T-helper 17 cell (primary cell): ENCODE data around the gene MAGEH1. TPM values are rescaled to one million over a fixed set of nuclear protein-coding genes. Genes with fewer than 3 reads are reported as not detected.
"Not testable (repeated sequence)": the region's sequence is repeated elsewhere in the genome, so short reads cannot be mapped to it uniquely, and the experiment has no call there.

Source experiments
- ATAC-seq: fragments of 150-1000 bp; cut with Tn5 transposase; 2 replicates; pipeline ENCODE4 v1.10.0; 2021; ENCODE audit warnings: mild to moderate bottlenecking, moderate library complexity
- DNase-seq, 3 donors: peaks; one replicate each; pipeline versions ENCODE4 v3.0.0 to v3.0.0-alpha.2; 2020 to 2021
- H3K9me3 ChIP-seq: one replicate; pipeline ENCODE4 v1.7.0; 2013; ENCODE audit warnings: low read length, mild to moderate bottlenecking; ENCODE audit not compliant: control insufficient read depth, poor library complexity, severe bottlenecking
- H3K27ac Mint-ChIP-seq: one replicate; pipeline ENCODE4 v1.8.0; 2022; ENCODE audit warnings: mild to moderate bottlenecking, moderate library complexity, mixed read lengths
- H3K27me3 Mint-ChIP-seq: one replicate; pipeline ENCODE4 v1.8.0; 2022; ENCODE audit warnings: mixed read lengths
- H3K36me3 Mint-ChIP-seq: one replicate; pipeline ENCODE4 v1.8.0; 2022; ENCODE audit warnings: low read depth, mixed read lengths
- H3K4me1 Mint-ChIP-seq: one replicate; pipeline ENCODE4 v1.8.0; 2022; ENCODE audit warnings: mild to moderate bottlenecking, mixed read lengths
- H3K4me3 Mint-ChIP-seq: one replicate; pipeline ENCODE4 v1.8.0; 2022; ENCODE audit warnings: mild to moderate bottlenecking, moderate library complexity, mixed read lengths
- total RNA-seq, 4 donors: library from RNA in 2 of 4; stranded (reverse) in 2 of 4; gene quantifications; one replicate each; pipeline ENCODE4 v1.2.3 and lab custom pipeline; 2022 to 2026

MAGEH1 gene
- total RNA-seq (10 to 100 TPM; 13.1 to 13.5 TPM), total RNA-seq (lab: John Stamatoyannopoulos, UW) (13.0 to 31.5 reads per million in 2 donors)

- H3K9me3 ChIP-seq = no peaks in the 10 kb centered on the region
- Mint-ChIP-seq H3K27ac (peak within 1 kb of the TSS; percentile 95), H3K27me3 (no peaks in the 10 kb centered on the region), H3K36me3 (no peaks in the 10 kb centered on the region), H3K4me1 (peaks cover 15% of the 10 kb centered on the region), H3K4me3 (peak within 1 kb of the TSS; percentile 93)
- DNase-seq (peak; percentile 52 to 68 (median 57)), ATAC-seq (peak; percentile 93)
These were observed at the start of gene MAGEH1 for GRCh38 chrX:55451990-55452832. MAGEH1 (plus strand) TSS chrX:55452127; CDS start chrX:55452375, 248 bp downstream.

- not testable (repeated sequence) for H3K27ac Mint-ChIP-seq, H3K36me3 Mint-ChIP-seq, H3K9me3 ChIP-seq, ATAC-seq, H3K4me1 Mint-ChIP-seq, H3K4me3 Mint-ChIP-seq
- H3K27me3 Mint-ChIP-seq = peaks cover 13% of the 10 kb centered on the region
- peak in 2 of 3 donors; percentile 8 to 10 for DNase-seq
These were observed 24.8 kb upstream of the MAGEH1 start for GRCh38 chrX:55427079-55427478.

GRCh38 chrX:55443468-55443867 lies 8.5 kb upstream of the MAGEH1 start:
- not testable (repeated sequence) for H3K9me3 ChIP-seq, H3K27me3 Mint-ChIP-seq, H3K36me3 Mint-ChIP-seq, H3K27ac Mint-ChIP-seq, ATAC-seq, H3K4me3 Mint-ChIP-seq, H3K4me1 Mint-ChIP-seq, DNase-seq

- H3K4me1 Mint-ChIP-seq = peaks cover 15% of the 10 kb centered on the region
- H3K36me3 Mint-ChIP-seq = no peaks in the 10 kb centered on the region
- no peak overlapping the region for H3K4me3 Mint-ChIP-seq
- H3K27ac Mint-ChIP-seq = no peak overlapping the region
- no peaks in the 10 kb centered on the region for H3K27me3 Mint-ChIP-seq
- H3K9me3 ChIP-seq = no peaks in the 10 kb centered on the region
- ATAC-seq = no peak
- DNase-seq = no peak
These were observed 1.7 kb upstream of the MAGEH1 start for GRCh38 chrX:55450259-55450658.

- DNase-seq = no peak
- H3K27ac Mint-ChIP-seq = no peak overlapping the region
- no peaks in the 10 kb centered on the region for H3K27me3 Mint-ChIP-seq
These were observed 786 bp upstream of the MAGEH1 start for GRCh38 chrX:55451141-55451540.

GRCh38 chrX:55451626-55451989 lies 319 bp upstream of the MAGEH1 start:
- no peaks in the 10 kb centered on the region for H3K9me3 ChIP-seq
- no peaks in the 10 kb centered on the region for H3K27me3 Mint-ChIP-seq
- DNase-seq = no peak

More at GRCh38 chrX:55451141-55451540, 786 bp upstream of the MAGEH1 start:
- no peaks in the 10 kb centered on the region for H3K36me3 Mint-ChIP-seq
- H3K4me1 Mint-ChIP-seq = peaks cover 15% of the 10 kb centered on the region
- ATAC-seq = no peak
- H3K4me3 Mint-ChIP-seq = peak overlapping the region; percentile 93
- H3K9me3 ChIP-seq = no peaks in the 10 kb centered on the region

GRCh38 chrX:55452833-55453124 lies 852 bp downstream of the MAGEH1 start:
- no peaks in the 10 kb centered on the region for H3K36me3 Mint-ChIP-seq
- H3K9me3 ChIP-seq = no peaks in the 10 kb centered on the region
- H3K4me3 Mint-ChIP-seq = peak overlapping the region; percentile 93
- ATAC-seq = no peak
- no peaks in the 10 kb centered on the region for H3K27me3 Mint-ChIP-seq
- peak overlapping the region; percentile 95 for H3K27ac Mint-ChIP-seq
- peaks cover 15% of the 10 kb centered on the region for H3K4me1 Mint-ChIP-seq
- DNase-seq = no peak

More at GRCh38 chrX:55451626-55451989, 319 bp upstream of the MAGEH1 start:
- peak overlapping the region; percentile 95 for H3K27ac Mint-ChIP-seq
- no peaks in the 10 kb centered on the region for H3K36me3 Mint-ChIP-seq
- ATAC-seq = peak; percentile 14
- peaks cover 15% of the 10 kb centered on the region for H3K4me1 Mint-ChIP-seq
- H3K4me3 Mint-ChIP-seq = peak overlapping the region; percentile 93

- H3K9me3 ChIP-seq, H3K27me3 Mint-ChIP-seq, H3K4me3 Mint-ChIP-seq, ATAC-seq, H3K27ac Mint-ChIP-seq, H3K36me3 Mint-ChIP-seq, DNase-seq: not testable (repeated sequence)
- H3K4me1 Mint-ChIP-seq = peaks cover 14% of the 10 kb centered on the region
These were observed 3.8 kb downstream of the MAGEH1 start for GRCh38 chrX:55455708-55456107.

- not testable (repeated sequence) for DNase-seq, H3K27ac Mint-ChIP-seq, H3K36me3 Mint-ChIP-seq, H3K4me1 Mint-ChIP-seq, H3K9me3 ChIP-seq, H3K27me3 Mint-ChIP-seq, ATAC-seq, H3K4me3 Mint-ChIP-seq
These were observed 7.5 kb downstream of the MAGEH1 start for GRCh38 chrX:55459426-55459825.

- not testable (repeated sequence) for DNase-seq, H3K27ac Mint-ChIP-seq, H3K36me3 Mint-ChIP-seq, ATAC-seq, H3K4me3 Mint-ChIP-seq, H3K4me1 Mint-ChIP-seq, H3K9me3 ChIP-seq, H3K27me3 Mint-ChIP-seq
These were observed 8.0 kb downstream of the MAGEH1 start for GRCh38 chrX:55459926-55460325.

- ATAC-seq = peak; percentile 40
- not testable (repeated sequence) for H3K4me3 Mint-ChIP-seq, H3K9me3 ChIP-seq, H3K4me1 Mint-ChIP-seq, H3K27me3 Mint-ChIP-seq, DNase-seq, H3K36me3 Mint-ChIP-seq, H3K27ac Mint-ChIP-seq
These were observed 12.1 kb downstream of the MAGEH1 start for GRCh38 chrX:55464050-55464449.

GRCh38 chrX:55465108-55465507 lies 13.2 kb downstream of the MAGEH1 start:
- DNase-seq, H3K9me3 ChIP-seq, ATAC-seq, H3K4me1 Mint-ChIP-seq, H3K27ac Mint-ChIP-seq, H3K36me3 Mint-ChIP-seq, H3K4me3 Mint-ChIP-seq, H3K27me3 Mint-ChIP-seq: not testable (repeated sequence)

GRCh38 chrX:55465791-55466190 lies 13.9 kb downstream of the MAGEH1 start:
- H3K36me3 Mint-ChIP-seq, H3K4me3 Mint-ChIP-seq, H3K4me1 Mint-ChIP-seq, H3K9me3 ChIP-seq, H3K27me3 Mint-ChIP-seq, H3K27ac Mint-ChIP-seq, ATAC-seq, DNase-seq: not testable (repeated sequence)

GRCh38 chrX:55479956-55480355 lies 28.0 kb downstream of the MAGEH1 start:
- ATAC-seq, H3K9me3 ChIP-seq, H3K27me3 Mint-ChIP-seq, DNase-seq, H3K4me1 Mint-ChIP-seq, H3K27ac Mint-ChIP-seq, H3K4me3 Mint-ChIP-seq, H3K36me3 Mint-ChIP-seq: not testable (repeated sequence)
